Measurements from ENCODE around the gene SMPX.

The SMPX gene

DNA sequence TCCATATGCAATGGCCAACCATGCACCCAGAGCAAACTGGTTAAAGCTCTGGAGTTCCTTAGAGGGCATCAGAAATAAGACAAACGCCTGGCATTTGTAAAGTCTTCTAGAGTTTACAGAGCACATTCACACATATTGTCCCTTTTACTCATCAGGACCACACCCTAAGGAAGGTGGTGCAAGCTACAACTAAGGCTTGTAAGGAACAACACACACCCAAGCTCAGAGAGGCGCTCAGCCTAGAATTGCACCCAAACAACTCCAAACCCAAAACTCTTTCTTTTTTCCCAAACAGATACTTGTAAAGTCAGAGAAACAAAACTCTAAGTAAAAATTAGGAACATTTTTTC, 46.1 kb downstream of the SMPX start:
- no peak for DNase-seq (ENCODE audit: low read depth in 2 of 2)

DNA sequence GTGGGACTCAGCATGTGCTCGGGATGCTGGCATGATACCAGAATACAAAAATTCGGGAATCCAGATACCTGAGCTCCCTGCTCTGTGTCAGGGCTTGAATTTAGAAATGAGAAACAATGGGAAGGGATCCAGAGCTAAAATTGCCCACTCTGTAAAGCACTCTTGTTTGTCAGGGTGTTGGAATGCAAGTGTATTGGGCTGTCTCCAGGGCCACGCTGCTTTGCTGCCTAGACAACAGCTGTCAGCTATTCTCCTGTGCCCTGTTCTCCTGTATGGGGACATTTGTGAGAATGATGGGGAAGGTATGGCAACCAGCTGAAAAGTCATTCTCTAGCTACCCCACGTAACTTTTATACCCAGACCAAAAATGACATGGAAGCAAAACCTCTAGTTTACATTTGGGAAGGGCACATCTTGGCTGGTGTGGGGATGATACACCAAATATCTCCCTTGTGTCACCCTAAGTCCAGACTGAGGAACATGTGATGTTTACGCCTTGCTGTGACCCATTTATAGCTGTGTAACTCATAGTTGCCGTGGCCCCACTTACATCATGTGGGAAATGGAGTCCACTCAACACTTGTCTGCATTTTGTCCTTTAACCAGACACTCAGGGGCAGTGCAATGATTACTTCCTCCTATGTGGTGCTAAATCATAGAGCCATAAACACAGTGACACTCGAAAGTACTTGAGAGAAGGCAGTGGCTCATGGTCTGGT, 46.6 kb downstream of the SMPX start:
- no peak for DNase-seq (ENCODE audit: low read depth in 2 of 2)

DNA sequence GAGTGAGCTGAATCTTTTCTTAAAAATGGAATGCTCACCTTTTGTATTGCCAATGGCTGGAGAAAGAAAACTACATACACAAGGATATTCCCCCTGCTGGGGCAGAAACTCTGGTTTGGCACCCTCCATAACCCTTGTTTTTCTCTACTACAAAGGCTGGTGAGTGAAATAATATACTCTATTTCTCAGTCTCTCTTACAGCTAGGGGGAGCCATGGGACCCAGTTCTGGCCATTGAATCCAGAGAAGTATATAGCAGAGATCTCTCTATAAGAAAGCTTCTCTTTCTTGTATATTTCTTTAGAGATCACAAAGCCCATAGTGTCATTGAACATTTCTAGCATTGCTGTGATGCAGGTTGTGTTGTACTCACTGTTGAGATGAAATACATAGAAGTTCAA, 49.8 kb downstream of the SMPX start:
- DNase-seq (ENCODE audit: low read depth in 2 of 2): no peak

- DNase-seq (ENCODE audit: low read depth in 2 of 2): no peak
Observed at GRCh38 chrX:21705225-21705624, 52.7 kb downstream of the SMPX start.

DNA sequence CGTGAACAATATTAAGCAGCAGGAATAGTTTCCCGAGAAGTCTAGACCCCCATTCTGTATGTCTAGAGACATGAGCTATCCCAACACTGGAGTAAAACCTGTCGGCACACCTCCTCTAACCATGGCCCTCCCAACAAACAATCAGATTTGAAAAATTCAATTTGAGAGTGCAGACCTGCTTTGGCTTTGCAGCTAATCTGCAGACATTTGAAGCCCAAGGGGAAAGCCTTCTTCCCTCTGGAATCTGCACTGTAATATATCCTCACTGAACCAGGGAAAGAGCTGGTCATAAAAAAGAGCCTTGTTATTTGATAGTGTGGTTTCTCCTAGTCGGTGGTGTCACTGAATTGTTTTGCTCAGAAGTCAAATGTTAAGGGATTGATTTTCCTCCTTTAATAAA, 55.2 kb downstream of the SMPX start:
- no peak for DNase-seq (ENCODE audit: low read depth in 2 of 2)

DNA sequence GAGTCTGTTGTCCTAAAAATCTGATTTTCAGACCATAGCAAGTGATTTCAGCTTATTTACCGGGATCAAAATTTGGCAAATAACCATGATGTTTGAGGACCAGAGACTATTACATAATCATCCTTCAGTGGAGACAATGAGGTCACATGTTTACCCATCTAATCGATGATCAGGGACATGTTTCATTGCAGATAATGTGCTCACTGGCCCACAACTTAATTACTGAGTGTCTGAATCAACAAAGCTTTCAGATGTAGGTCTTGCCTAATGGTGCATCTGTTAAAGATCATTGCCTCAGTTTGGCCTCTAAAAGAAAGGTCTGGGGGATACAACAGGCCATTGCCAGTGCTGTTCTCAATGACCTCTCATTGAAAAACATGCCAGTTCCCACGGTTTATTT, 56.9 kb downstream of the SMPX start:
- DNase-seq (ENCODE audit: low read depth in 2 of 2): no peak

DNA sequence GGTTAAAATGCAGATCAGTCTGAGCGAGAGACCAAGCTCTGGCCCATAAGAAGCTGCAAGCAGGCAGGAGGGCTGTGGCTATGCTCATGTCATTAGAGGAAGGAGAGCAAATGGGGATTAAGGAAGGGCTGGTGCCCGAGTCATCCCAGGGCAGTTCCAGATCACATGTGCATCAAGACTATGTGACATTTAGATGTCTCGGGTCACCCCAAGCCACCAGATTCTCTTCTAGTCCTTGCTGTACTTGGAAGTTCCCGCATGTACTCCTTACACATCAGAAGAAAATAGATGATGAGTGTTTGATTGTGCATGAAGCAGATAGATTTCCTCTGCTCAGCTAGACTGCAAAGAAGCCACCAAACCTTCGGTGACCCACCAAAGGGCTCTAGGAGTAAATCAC, 57.6 kb downstream of the SMPX start:
- no peak for DNase-seq (ENCODE audit: low read depth in 2 of 2)

- DNase-seq (ENCODE audit: low read depth in 2 of 2): no peak
Observed at GRCh38 chrX:21699136-21699535, 58.8 kb downstream of the SMPX start.

- no peak for DNase-seq (ENCODE audit: low read depth in 2 of 2)
Observed at GRCh38 chrX:21698272-21698671, 59.6 kb downstream of the SMPX start.

DNA sequence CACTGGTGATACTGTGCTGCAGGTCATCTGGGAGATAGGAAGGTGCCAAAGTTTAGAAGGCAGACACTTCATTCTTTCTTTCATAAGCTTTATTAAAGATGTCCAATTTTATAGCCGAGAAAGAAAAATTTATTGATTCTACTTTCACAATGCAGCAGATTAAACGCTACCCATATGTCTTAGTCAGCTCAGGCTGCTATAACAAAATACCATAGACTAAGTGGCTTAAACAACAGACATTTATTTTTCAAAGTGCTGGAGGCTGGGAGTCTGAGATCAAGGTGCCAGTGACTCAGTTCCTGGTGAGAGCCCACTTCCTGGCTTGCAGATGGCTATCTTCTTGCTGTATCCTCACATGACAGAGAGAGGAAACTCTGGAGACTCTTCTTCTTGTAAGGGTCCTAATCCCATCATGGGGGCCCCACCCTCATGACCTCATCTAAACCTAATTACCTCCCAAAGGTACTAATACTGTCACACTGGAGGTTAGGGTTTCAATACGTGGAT, 66.4 kb downstream of the SMPX start:
- DNase-seq (ENCODE audit: low read depth in 2 of 2): no peak

DNA sequence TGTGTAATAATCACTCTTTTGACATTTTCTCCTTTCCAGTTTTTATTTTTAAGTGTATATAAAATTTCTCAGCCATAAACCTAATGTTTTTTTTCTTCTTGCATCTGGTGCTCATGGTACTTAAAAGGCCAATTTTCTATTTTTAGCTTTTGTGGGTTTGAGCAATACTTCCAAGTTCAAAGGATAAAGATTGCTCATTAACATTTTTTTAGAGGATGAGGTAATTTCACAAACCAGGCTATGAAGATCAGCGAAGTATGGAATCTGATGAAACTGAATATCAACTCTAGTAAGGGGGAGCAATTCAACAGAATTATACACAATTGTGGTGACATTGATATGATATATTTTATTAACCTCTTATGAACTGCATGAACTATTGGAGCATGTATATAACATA, 74.0 kb downstream of the SMPX start:
- no peak for DNase-seq (ENCODE audit: low read depth in 2 of 2)

DNA sequence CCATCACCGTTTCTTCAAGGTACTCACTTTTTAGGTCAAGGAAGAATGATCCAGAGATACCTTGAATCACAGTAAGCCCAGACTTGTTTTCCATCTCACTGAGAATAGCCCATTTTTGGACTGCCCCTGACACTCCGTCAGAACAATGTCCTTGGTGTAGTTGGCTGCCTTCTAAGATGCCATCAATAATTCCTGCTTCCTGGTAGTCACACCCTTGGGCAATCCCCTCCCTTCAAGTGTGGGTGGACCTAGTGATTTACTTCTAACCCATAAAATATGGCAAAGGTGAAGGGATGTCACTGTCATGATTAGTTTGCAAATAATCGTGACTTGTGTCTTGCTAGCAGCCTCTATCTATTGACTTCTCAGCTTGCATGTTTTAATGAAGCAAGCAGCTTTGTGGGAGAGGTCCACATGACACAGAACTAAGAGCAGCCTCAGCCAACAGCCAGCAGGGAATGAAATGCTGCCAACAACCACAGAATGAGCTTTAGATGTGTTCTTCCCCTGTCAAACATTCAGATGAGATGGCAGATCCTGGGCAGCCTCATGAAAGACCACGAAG, 79.8 kb downstream of the SMPX start:
- no peak for DNase-seq (ENCODE audit: low read depth in 2 of 2)

DNA sequence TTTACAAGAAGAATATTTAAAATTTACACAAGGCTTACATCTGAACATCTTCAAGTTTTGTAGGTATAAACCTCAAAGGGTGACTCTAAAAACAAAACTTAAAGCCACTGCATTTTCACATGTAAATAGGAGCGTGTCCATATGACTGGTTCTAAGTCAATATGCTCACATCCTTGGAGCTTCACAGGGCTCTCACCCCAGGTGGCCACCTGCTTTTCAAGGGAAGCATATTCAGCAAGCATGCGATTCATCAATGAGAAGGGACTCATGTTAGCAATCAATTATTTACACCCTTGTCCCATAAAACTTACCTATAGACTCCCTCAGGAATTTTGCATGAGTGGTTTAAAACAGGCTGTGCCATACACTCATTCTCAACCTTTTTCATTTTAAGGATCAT, 82.0 kb downstream of the SMPX start:
- no peak for DNase-seq (ENCODE audit: low read depth in 2 of 2)

GRCh38 chrX:21674430-21675186, 83.3 kb downstream of the SMPX start:
- DNase-seq (ENCODE audit: low read depth in 2 of 2): no peak

- DNase-seq (ENCODE audit: low read depth in 2 of 2): no peak
Observed at GRCh38 chrX:21666679-21667078, 91.2 kb downstream of the SMPX start.

GRCh38 chrX:21666252-21666651, 91.7 kb downstream of the SMPX start:
- no peak for DNase-seq (ENCODE audit: low read depth in 2 of 2)

- no peak for DNase-seq (ENCODE audit: low read depth in 2 of 2)
Observed at GRCh38 chrX:21662761-21663160, 95.2 kb downstream of the SMPX start.

DNA sequence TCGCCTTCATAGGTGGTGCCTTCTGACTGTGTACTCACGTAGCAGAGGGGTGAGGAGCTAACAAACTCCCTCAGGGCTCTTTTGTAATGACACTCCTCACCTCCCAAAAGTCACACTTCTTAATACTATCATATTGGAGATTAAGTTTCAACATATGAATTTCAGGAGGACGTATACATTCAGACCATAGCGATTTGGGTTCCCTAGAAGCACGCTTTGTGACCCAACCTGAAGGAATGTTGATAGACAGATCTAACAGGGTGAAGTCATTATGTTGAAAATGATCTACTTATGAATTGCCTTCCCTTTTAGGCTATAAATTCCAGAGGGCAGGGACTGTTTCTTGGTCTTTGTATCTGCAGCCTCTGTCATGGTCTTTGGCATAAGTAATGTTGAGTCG, 96.6 kb downstream of the SMPX start:
- DNase-seq (ENCODE audit: low read depth in 2 of 2): no peak

DNA sequence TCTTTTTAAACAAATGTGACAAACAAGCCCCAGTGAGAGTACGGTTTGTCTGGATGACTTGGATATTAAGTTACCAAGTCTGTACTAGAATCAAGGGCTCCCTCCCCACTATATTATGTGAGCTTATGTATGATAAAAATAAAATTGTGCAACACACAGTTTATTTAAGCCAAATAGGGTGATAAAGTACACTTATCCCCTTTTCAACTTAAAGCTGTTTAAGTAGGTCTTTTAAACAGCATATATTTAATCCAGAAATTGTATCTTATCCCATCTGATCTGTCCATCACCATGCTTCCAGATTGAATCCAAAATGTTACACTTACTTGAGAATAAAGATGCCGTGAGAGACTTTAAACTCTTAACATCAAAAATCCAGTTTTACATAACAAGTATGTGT, 97.8 kb downstream of the SMPX start:
- no peak for DNase-seq (ENCODE audit: low read depth in 2 of 2)

- no peak for DNase-seq (ENCODE audit: low read depth in 2 of 2)
Observed at GRCh38 chrX:21659320-21659719, 98.6 kb downstream of the SMPX start.

GRCh38 chrX:21658746-21659145, 99.2 kb downstream of the SMPX start:
- no peak for DNase-seq (ENCODE audit: low read depth in 2 of 2)

DNA sequence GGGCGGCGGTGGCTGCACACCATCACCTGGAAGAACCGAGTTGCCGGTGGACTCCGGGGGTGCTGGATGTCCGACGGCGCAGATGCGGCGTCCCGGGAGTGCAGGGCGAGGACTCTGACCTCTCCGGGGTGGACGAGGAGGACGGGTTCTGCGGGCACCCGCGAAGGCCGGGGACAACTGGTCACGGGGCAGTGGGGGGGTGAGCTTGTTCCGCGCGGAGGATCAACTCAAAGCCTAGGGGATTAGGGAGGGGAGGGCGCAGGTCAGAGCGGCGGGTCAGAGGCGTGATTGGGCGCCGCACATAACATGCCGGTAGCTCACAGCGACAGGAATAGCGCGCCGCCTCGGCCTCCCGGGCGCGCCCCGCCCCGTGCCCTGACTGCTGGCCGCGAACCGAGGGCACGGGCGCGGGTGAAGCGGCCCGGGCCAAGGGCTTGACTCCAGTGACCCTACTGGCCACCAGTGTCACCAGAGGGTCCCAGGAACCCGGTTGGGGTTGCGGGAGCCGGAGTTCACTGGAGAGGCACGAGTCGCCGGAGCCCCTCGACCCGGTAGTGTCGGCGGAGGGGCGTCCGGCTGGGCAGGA, 99.7 kb downstream of the SMPX start, which contains the start of gene KLHL34:
Gene KLHL34 (minus strand): TSS at position 179 of the 586 bp plus-strand sequence. CDS start 542 bp downstream, outside the sequence.
- no peak for DNase-seq (ENCODE audit: low read depth in 2 of 2)
